Stimulated activated CD4-positive, alpha-beta T cell treated with anti-CD3 and anti-CD28 coated beads, Interleukin-15, amount 100 ng/mL, for 48 hours (primary cell): Measurements from ENCODE around the gene IL1B.

Source experiments
- DNase-seq, 2 donors: peaks; one replicate each; pipeline ENCODE4 v3.0.0-alpha.2; 2020; ENCODE audit warnings: low read depth in 2 of 2

The IL1B gene

DNA sequence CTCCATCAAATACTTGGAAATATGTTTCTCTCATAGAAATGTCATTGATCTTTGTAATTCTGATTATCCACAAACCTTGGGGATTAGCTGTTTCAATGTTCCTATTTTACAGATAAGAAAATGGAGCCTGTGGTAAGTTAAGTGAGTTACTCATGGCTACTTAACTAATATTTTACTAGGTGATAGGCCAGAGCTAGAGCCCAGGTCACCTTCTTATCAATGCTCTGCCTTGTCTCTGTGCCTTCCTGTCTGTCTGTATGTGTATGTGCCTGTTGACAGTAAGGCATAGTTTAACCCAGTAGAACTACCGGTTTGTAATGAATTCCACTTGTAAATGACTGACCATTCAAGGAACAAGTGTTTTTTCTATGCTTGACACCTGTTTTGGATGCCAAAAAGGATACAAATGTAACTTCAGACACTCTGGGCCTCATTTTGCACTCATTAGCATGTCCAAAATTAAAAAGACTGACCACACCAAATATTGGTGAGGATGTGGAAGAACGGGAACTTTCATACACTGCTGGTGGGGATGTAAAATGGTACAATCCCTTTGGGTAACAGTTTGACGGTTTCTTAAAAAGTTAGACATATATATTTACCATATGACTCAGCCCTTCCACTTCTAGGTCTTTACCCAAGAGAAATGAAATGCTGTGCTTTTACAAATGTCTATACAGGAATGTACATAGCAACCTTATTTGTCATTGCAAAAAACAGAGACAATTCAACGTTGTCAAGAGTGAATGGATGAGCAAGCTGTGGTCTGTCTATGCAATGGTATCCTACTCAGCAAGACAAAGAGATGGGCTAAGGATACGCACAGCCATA is 32.7 kb downstream of the IL1B start:
- no peak for DNase-seq

DNA sequence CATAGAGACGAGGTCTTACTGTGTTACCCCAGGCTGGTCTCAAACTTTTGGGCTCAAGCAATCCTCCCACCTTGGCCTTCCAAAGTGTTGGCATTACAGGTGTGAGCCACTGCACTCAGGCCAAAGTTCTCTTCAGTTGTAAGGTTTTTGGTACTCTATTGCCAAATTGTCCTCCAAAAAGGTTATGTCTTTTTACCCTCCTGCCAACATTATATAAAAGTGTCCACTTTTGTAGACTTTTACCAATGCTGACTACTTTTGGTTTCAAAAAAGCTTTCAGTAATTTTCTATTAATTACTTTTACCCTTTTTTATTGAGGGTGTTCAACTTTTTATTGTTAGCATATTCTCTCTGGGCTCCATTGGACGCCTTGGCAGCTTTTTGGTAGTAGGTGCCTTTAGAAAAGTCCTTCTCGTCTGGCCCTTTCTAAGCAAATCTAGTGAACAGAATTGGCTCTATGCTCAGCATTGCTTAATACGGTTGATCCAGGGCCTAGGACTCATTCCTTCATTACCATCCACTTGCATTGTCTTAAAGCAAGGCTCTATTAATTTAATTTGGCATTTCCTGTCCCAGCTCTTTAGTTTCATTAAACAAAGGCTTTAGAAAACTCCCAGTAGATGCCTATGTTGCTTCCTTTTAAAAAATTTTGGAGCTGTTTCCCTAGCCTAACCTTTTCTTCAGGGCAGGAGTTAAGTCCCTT is 35.5 kb downstream of the IL1B start:
- DNase-seq, result no peak

DNA sequence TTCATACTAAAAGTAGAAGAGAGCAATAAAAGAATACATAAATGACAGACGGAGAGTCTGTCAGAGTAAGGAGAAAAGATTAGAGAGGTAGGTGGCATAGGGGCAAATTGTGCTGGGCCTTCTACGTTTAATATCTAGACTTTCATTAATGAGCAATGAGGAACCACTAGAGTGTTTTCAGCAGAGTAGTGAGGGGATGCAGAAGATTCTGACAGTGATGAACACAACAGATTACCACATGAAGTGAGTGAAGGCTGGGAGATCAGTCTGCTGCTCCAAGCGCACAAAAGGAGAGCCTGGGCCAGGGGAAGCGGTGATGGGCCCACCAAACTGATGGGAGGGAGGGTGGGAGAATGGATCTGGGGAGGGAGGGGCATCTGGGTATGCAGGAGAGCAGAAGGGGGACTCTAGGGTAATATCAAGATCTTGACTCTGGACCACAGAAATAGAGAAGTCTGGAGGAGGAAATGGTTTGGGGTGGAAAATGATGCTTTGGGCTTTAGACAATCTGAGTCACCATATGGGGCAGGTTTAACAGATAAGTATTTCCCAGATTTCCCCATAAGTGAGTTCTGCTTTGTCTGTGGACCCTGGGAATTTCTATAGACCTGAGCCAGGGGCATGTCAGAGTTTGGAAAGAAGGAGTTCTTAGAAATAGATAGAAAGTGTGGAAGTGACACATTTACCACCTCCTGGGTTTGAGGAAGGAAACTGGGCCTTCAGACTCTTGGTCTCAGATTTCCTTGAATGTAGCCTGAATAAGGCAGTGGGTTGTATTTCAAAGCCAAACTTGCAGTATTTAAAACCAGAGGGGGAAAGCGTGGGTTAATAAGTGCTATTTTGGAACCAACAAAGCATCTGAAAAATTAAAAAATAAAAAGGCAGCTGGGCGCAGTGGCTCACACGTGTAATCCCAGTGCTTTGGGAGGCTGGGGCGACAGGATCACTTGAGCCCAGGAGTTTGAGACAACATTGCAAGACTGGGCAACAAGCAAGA is 37.3 kb downstream of the IL1B start:
- DNase-seq, result no peak

DNA sequence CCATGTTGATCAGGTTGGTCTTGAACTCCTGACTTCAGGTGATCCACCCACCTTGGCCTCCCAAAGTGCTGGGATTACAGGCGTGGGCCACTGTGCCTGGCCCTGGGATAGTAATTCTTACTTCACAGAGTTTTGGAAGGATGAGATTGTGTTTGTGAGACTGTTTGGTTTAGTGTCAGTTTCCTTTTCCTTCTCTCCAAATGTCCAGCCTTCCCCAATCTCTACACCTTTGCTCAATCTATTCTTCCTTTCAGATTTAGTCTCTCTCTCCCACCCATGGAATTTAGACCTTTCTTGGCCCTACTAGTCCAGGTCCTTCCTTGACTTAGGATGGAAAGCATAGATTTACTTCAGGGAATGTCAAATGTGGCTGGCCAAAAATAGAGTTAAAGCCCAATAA is 40.1 kb downstream of the IL1B start:
- no peak for DNase-seq

DNA sequence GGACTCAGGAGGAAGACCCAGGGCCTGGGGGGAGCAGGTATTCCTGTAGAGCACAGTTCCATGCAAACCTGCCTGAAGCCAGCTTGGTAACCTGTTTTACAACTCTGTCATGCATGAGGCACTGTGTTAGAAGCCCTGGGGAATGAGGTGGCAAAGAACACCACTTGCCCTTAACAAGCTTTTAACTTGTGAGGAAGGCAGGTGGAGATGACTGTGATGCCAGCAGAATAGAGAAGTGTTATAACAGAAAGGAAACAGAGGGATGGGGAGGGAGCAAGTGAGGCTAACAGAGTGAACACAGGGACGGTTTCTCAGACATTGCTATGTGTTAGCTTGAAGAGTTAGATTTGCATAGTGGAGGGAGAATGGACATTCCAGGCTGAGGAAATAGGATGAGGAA is 40.8 kb downstream of the IL1B start:
- DNase-seq, result no peak

DNA sequence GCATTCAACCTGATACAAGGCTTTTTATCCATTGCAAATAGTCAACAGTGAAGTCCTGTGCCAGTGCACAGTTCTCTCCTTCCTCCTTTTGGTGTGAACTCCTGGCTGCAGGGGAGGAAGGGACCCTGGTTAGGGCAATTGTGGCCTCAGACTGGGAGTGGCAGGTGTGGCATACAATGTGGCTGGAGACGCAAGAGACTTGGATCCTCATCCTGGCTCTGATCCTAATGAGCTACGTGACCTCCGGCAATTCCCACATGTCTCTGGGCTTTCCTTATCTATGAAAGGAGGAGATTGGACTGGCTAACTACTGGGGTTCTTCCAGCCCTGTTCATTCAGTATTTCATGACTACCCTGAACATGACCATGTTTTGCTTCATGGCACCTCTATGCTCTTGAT is 41.7 kb downstream of the IL1B start:
- DNase-seq, result no peak

DNA sequence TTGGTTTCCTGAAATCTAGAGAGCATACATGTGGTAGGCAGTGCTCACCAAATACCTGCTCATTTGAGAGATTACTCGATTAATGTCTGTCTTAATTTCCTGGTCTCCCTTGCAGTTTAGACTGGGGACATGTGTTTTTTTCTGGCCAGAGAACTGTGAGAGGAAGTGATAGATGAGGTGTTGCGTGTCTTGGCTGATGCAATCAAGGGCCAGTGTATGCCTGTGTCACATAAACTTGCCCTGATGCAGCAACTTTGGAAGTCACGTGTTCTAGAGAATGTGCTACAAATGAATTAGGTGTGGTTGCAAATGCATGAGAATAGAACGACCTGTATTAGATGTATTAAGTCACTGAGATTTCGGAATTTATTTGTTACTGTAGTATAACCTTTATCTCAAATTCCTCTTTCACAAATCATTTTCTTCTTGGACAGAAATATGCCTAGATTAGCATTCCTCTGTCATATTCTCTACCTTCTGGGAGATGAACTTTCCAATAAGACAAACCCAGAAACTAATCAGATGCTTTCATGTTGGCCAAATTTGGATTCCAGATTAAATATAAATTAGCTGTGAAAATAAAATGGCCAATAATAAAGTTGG is 42.3 kb downstream of the IL1B start:
- no peak for DNase-seq

DNA sequence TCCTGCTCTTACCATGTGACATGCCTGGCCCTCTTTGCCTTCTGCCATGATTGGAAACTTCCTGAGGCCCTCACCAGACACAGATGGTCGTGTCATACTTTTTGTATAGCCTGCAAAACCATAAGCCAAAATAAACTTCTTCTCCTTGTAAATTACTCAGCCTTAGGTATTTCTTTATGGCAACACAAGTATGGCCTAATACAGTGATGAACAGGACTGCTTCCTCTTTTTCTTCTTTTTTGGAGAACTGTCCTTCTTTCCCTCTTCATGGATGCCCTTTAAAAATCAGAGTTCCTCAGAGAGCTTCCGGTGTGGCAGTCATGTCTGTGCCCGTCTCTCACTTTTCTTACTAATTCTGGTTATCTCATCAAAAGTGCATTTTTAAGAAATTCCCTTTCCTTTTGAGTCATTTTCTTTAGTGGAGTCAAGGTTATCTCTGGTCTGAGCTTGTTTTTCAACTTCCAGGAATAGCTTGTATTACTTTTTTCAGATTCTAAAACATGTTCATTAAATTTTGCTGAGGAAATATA is 43.1 kb downstream of the IL1B start:
- DNase-seq, result no peak

DNA sequence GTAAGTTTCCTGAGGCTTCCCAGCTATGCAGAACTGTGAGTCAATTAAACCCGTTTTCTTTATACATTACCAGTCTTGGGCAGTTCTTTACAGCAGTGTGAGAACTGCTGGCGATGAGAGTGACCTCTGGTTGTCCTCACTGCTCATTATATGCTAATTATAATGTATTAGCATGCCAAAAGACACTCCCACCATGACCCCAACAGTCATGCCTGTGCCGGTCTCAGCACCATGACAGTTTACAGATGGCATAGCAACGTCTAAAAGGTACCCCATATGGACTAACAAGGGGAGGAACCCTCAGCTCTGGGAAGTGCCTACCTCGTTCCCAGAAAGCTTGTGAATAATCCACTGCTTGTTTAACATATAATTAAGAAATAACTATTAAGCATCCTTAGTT is 44.2 kb downstream of the IL1B start:
- no peak for DNase-seq

DNA sequence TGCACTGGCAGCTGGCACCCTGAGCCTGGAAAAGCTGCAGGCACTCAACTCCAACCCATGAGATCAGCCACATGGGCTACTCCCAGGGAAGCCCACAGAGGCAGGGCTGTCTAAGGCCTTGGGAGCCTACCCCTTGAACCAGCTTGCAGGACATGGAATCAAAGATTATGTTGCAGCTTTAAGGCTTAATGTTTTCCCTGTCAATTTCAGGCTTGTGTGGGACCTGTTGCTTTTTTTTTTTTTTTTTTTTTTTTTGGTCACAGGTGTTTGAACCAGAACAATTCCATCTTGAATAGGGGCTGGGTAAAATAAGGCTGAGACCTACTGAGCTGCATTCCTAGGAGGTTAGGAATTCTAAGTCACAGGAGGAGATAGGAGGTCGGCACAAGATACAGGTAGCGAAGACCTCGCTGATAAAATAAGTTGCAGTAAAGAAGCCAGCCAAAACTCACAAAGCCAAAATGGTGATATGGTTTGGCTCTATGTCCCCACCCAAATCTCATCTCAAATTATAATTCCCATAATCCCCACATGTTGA is 44.8 kb downstream of the IL1B start:
- no peak for DNase-seq

DNA sequence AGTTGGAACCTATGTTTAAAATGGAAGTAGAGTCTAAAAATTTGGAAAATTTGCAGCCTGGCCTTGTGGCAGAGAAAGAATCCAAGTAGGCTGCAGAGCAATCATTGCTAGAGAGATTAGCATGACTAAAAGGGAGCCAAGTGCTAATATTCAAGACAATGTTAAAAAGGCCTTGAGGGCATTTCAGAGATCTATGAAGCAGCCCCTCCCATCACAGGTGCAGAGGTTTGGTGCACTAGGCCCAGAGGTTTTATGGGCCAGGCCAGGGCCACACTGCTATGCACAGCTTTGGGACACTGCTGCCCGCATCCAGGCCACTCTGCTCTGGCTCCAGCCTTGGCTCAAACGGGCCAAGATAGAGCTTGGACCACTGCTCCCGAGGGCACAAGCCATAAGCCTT is 45.6 kb downstream of the IL1B start:
- DNase-seq, result no peak

DNA sequence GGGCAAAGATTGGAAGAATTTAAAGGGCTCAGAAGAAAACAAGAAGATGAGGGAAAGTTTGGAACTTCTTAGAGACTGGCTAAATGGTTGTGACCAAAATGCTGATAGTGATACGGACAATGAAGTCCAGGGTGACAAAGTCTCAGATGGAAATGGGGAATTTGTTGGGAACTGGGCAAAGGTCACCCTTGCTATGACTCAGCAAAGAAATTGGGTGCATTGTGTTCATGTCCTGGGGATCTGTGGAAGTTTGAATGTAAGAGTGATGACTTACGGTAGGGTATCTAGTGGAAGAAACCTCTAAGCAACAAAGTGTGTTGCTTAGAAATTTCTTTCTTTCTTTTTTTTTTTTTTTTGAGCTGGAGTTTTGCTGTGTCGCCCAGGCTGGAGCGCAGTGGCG is 46.3 kb downstream of the IL1B start:
- DNase-seq, result no peak

DNA sequence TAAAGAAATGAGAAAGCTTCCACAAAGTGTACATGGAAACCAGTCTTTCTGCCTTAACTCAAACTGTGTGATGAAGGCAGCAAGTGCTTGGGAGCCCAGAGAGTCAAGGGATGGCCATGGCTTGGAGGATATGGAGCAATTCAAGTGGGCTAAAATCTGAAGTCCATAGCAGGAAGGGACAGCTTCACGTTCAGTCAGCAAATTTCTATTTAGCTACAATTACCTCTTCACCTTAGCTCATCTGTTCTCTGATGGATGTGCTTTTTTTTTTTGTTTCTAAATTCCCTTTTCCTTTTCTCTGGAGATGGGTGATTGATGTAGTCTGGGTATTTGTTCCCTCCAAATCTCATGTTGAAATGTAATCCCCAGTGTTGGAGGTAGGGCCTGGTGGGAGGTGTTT is 47.4 kb downstream of the IL1B start:
- DNase-seq, result no peak

DNA sequence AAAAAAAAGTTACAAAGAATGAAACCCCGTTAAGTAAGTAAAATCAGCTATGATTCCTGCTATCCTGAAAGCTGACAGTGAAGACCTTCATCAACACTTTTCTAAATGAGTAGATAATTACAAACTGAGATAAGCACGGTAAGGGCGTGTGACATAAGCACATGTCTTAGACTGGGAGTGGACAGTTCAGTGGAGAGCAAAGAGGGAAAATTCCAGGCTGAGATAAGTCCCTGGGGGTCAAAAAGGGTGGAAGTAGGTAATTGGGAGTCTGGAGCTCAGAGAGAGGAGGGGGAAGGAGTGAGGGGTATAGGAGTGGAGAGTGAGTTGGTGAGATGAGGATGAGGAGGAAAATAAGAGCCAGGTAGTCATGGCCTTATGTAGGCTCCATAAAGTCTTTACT is 47.9 kb downstream of the IL1B start:
- DNase-seq, result no peak

DNA sequence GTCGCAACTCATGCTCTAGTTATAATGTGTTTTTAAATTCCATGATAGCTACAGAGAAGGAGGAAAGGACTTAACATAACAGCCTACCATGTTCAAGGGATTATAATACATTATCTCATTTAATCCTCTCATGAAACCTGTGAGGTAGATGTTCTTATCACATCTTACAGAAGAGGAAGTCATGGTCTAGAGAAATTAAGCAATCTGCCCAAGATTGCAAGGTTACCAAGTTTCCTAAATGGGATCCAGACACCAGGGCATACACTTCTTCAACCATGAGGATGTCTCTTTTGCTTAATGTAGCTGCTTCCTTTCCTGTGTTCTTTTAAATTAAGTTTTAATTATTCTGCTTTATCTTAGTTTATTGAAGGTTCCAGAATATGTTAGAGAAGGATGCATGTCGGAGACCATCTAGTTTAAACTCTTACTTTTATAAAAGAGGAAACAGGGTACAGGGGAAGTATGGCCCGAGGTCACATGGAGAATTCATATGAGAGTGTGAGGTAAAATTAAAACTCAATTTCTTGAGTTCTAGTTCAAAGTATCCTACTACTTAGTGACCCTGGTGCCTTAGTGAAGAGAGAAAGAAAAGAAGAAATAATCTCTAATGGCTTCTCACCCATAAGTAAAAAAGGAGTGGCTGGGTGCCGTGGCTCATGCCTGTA is 48.7 kb downstream of the IL1B start:
- no peak for DNase-seq

DNA sequence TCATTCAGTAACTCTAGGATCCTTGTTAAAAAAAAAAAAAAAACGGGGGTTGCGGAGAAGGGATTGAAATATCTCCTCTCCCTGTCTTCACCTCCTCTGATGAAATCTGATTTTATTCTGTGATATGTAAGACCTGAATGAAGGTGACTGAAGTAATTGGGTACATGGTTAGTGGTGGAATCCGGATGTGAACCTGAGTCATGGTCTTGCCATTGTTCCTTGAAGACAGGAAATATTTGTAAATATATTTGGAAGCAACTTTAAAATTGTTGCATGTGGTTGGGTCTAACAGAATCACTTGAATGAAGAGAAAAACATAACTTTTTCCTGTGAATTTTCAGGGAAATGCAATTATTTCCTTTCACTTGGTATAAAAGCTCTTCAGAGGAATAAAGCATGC is 49.3 kb downstream of the IL1B start:
- no peak for DNase-seq

DNA sequence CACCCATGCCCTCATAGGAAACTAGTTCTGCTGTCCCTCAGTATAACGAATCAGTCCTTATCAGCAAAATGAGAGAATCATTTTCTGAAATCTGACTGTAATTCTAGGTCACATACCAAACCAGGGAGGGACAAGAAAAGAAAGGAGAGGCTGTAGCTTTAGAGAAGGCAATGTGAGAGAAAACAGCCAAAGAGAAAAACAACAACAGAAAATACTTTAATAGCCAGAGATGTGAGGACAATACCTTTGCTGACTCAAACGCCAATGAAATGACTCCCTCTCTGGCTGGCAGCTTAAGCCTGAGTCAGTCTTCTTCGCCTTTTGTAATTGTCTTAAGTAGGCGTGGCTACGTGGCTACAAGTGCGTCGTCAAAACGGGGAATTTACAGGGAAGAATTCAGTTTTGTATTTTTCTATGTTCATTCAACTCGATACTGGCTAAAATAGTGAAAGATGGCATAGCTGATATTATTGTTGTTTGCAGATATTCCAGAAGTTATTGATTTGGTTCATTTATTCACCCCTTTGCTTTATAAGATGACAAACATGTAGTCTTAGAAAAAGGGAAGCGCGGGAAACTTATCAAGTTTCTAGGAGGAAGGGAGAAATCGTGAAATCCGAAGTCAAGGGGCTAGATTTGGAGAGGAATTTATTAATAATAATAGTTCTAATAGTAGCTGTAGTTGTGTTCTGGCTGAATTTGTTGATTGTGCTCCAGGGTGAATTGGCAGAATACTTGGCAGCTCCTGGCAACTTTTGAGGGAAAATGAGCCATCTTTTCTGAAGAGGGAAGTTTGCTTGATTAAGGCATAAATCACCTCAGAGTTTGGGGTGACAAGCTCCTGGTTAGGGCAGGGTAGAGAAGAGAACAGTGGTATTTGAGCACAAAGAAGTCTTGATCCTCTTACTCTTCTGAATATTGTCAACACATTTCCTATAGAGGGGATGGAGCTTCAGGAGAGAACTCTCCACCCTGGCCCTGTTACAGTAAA is 52.1 kb downstream of the IL1B start, which contains the start of gene IL1A:
Gene IL1A (minus strand): TSS at position 295 of the 991 bp plus-strand sequence. CDS start 723 bp downstream, outside the sequence.
- no peak for DNase-seq

DNA sequence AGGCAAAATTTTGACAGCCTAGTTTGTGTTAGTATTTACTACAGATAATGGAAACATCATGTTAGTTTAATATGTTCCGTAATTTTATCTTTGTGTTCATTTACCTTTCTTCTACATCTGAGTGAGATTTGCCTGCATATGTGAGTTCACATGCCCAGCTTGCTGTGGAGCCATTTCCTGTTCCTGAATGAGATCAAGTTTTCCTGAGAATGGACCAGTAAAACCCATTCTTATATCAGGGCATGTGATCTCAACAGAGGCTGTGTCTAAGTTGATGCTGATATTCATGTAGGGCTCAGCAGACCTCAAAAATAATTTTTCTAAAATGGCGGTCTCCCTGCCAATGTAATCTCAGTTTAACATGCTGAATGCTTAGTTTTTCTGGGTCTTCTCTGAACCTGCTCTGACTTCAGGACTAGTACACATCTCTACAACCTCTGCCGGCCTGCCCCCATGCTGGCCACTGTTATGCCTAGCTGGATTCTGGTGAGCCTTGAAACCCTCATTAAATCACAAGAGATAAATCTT is 53.3 kb downstream of the IL1B start:
- no peak for DNase-seq

DNA sequence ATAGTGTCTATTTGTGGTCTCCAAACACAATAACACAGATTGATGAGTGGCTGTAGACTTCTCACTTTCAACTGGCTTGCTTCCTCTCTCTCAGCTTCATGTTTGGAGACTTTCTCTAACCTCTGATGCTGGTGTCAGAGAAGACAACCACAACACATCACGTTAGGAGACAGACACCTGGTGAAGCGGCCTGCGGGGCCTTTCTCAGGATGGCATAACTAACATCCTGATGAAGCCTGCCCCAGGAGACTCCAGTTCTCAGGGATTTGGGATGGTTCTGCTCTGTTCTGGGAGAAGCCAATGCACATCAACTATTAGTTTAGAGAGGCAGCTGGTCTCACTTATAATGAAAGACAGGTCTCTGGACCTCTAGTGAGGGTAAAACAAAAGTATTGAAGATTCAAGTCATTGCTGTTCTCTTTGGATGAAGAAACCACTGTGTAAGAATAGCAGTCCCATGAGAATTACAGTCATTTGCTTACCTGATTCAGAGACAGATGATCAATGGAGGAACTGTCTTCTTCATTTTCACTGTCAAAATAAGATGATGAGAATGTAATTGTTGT is 54.3 kb downstream of the IL1B start:
- DNase-seq, result no peak
